ENCODE results near the gene VPS13D.

The VPS13D gene

GRCh38 chr1:12472156-12472797 lies 242.4 kb downstream of the VPS13D start:
- Histone ChIP-seq H3K36me3 (ENCODE audit: control insufficient read depth, low read length) (no peaks in the 10 kb centered on the region), H3K4me3 (ENCODE audit: low read length) (no peak overlapping the region), H3K4me1 (ENCODE audit: control insufficient read depth, low read length) (peaks cover 16% of the 10 kb centered on the region), H3K27me3 (ENCODE audit: control insufficient read depth, low read length) (no peaks in the 10 kb centered on the region), H3K9me2 (replicated peaks; ENCODE audit: control insufficient read depth, low read length) (no peaks in the 10 kb centered on the region), H3K79me2 (ENCODE audit: control insufficient read depth, low read length) (no peaks in the 10 kb centered on the region), H3F3A (ENCODE audit: control insufficient read depth, insufficient read depth) (no peaks in the 10 kb centered on the region), H3K4me2 (ENCODE audit: low read length) (no peak overlapping the region), H3K9me3 (ENCODE audit: control insufficient read depth, insufficient read depth, low read length) (no peaks in the 10 kb centered on the region), H4K20me1 (ENCODE audit: control insufficient read depth, insufficient read depth, low read depth, low read length) (no peaks in the 10 kb centered on the region), H3K27ac (ENCODE audit: low read depth, low read length) (no peak overlapping the region)
- TF ChIP-seq EZH2phosphoT487 (IDR thresholded peaks at IDR 0.05; ENCODE audit: borderline replicate concordance, low read length) (no peak), CTCF (IDR thresholded peaks at IDR 0.05; ENCODE audit: low read depth, low read length, poor library complexity, severe bottlenecking) (no peak)

GRCh38 chr1:12472798-12473551 lies 243.1 kb downstream of the VPS13D start:
- Histone ChIP-seq H3F3A (ENCODE audit: control insufficient read depth, insufficient read depth) (no peaks in the 10 kb centered on the region), H3K9me3 (ENCODE audit: control insufficient read depth, insufficient read depth, low read length) (no peaks in the 10 kb centered on the region), H3K4me1 (ENCODE audit: control insufficient read depth, low read length) (peaks cover 17% of the 10 kb centered on the region), H3K79me2 (ENCODE audit: control insufficient read depth, low read length) (no peaks in the 10 kb centered on the region), H3K36me3 (ENCODE audit: control insufficient read depth, low read length) (no peaks in the 10 kb centered on the region), H4K20me1 (ENCODE audit: control insufficient read depth, insufficient read depth, low read depth, low read length) (no peaks in the 10 kb centered on the region), H3K27ac (ENCODE audit: low read depth, low read length) (no peak overlapping the region), H3K4me3 (ENCODE audit: low read length) (no peak overlapping the region), H3K9me2 (replicated peaks; ENCODE audit: control insufficient read depth, low read length) (no peaks in the 10 kb centered on the region), H3K4me2 (ENCODE audit: low read length) (peak overlapping the region; percentile 28), H3K27me3 (ENCODE audit: control insufficient read depth, low read length) (no peaks in the 10 kb centered on the region)
- no peak for TF ChIP-seq CTCF (IDR thresholded peaks at IDR 0.05; ENCODE audit: low read depth, low read length, poor library complexity, severe bottlenecking)
- TF ChIP-seq EZH2phosphoT487 (IDR thresholded peaks at IDR 0.05; ENCODE audit: borderline replicate concordance, low read length) = no peak

- no peak overlapping the region for H3K4me3 ChIP-seq (ENCODE audit: low read length)
- no peaks in the 10 kb centered on the region for H3K79me2 ChIP-seq (ENCODE audit: control insufficient read depth, low read length)
- peaks cover 22% of the 10 kb centered on the region for H3K4me1 ChIP-seq (ENCODE audit: control insufficient read depth, low read length)
- TF ChIP-seq EZH2phosphoT487 (IDR thresholded peaks at IDR 0.05; ENCODE audit: borderline replicate concordance, low read length) (no peak), CTCF (IDR thresholded peaks at IDR 0.05; ENCODE audit: low read depth, low read length, poor library complexity, severe bottlenecking) (no peak)
- H3K9me3 ChIP-seq (ENCODE audit: control insufficient read depth, insufficient read depth, low read length) = no peaks in the 10 kb centered on the region
- H3K9me2 ChIP-seq (replicated peaks; ENCODE audit: control insufficient read depth, low read length) = no peaks in the 10 kb centered on the region
- peak overlapping the region; percentile 28 for H3K4me2 ChIP-seq (ENCODE audit: low read length)
- H3K27me3 ChIP-seq (ENCODE audit: control insufficient read depth, low read length) = no peaks in the 10 kb centered on the region
- H4K20me1 ChIP-seq (ENCODE audit: control insufficient read depth, insufficient read depth, low read depth, low read length) = no peaks in the 10 kb centered on the region
- no peak overlapping the region for H3K27ac ChIP-seq (ENCODE audit: low read depth, low read length)
- H3F3A ChIP-seq (ENCODE audit: control insufficient read depth, insufficient read depth) = no peaks in the 10 kb centered on the region
- H3K36me3 ChIP-seq (ENCODE audit: control insufficient read depth, low read length) = no peaks in the 10 kb centered on the region
Measured at GRCh38 chr1:12473596-12474362, 243.9 kb downstream of the VPS13D start.

Data from DOHH2 (cell line).